GM23248 (cell line): ENCODE data around the gene FER. TPM values are rescaled to one million over a fixed set of nuclear protein-coding genes. Genes with fewer than 3 reads are reported as not detected.

Experiments
- DNase-seq: peaks from one replicate; pipeline ENCODE4 v3.0.0-alpha.2; 2015
- H2AFZ ChIP-seq: fragments of 200-600 bp; sonication (generic); 2 replicates; pipeline ENCODE4 v1.6.1; 2016; ENCODE audit warnings: antibody characterized with exemption
- H3F3A ChIP-seq: fragments of 200-600 bp; sonication (generic); 2 replicates; pipeline ENCODE4 v1.6.1; 2016; ENCODE audit warnings: mild to moderate bottlenecking, antibody characterized with exemption, mixed run types; ENCODE audit not compliant: insufficient read depth
- H3K27ac ChIP-seq: fragments of 200-600 bp; sonication (generic); 2 replicates; pipeline ENCODE4 v1.5.1; 2016; ENCODE audit warnings: mild to moderate bottlenecking
- H3K27me3 ChIP-seq: fragments of 200-600 bp; sonication (generic); replicated peaks from 2 replicates; pipeline ENCODE4 v1.6.1; 2016; ENCODE audit warnings: mild to moderate bottlenecking; ENCODE audit not compliant: insufficient read depth
- H3K36me3 ChIP-seq: fragments of 200-600 bp; sonication (generic); 2 replicates; pipeline ENCODE4 v1.6.1; 2016; ENCODE audit warnings: low read depth, mild to moderate bottlenecking
- H3K4me1 ChIP-seq: fragments of 200-600 bp; sonication (generic); 2 replicates; pipeline ENCODE4 v1.6.1; 2016; ENCODE audit warnings: mild to moderate bottlenecking; ENCODE audit not compliant: insufficient read depth
- H3K4me2 ChIP-seq: fragments of 200-600 bp; sonication (generic); one replicate; pipeline ENCODE4 v1.6.1; 2016; ENCODE audit warnings: mild to moderate bottlenecking; ENCODE audit not compliant: unreplicated experiment
- H3K4me3 ChIP-seq: fragments of 200-600 bp; sonication (generic); 2 replicates; pipeline ENCODE4 v1.5.1; 2016; ENCODE audit warnings: mild to moderate bottlenecking
- H3K79me2 ChIP-seq: fragments of 200-600 bp; sonication (generic); 2 replicates; pipeline ENCODE4 v1.6.1; 2016; ENCODE audit warnings: mild to moderate bottlenecking; ENCODE audit not compliant: insufficient read depth
- H3K9ac ChIP-seq: fragments of 200-600 bp; sonication (generic); 2 replicates; pipeline ENCODE4 v1.6.1; 2016; ENCODE audit warnings: mild to moderate bottlenecking
- H3K9me2 ChIP-seq: fragments of 200-600 bp; sonication (generic); 2 replicates; pipeline ENCODE4 v1.6.1; 2016; ENCODE audit warnings: mixed run types, mild to moderate bottlenecking, moderate library complexity; ENCODE audit not compliant: insufficient read depth
- H3K9me3 ChIP-seq: fragments of 200-600 bp; sonication (generic); one replicate; pipeline ENCODE4 v1.6.1; 2017; ENCODE audit warnings: low read depth
- H4K20me1 ChIP-seq: fragments of 200-600 bp; sonication (generic); 2 replicates; pipeline ENCODE4 v1.6.0; 2016; ENCODE audit not compliant: insufficient read depth
- EZH2 ChIP-seq: fragments of 200-600 bp; sonication (generic); IDR thresholded peaks from 2 replicates; pipeline ENCODE4 v1.6.1; 2018; ENCODE audit warnings: antibody characterized with exemption, mild to moderate bottlenecking; ENCODE audit not compliant: insufficient read depth, poor library complexity, severe bottlenecking
- EZH2phosphoT487 ChIP-seq: fragments of 200-600 bp; sonication (generic); IDR thresholded peaks from 2 replicates; pipeline ENCODE4 v1.6.1; 2018; ENCODE audit warnings: antibody characterized with exemption, moderate library complexity, mild to moderate bottlenecking, low read depth; ENCODE audit not compliant: insufficient read depth
- WGBS, 2 experiments: methylation state at CpG; one replicate each; pipeline ENCODE4 v1.1.6; 2015 to 2017; ENCODE audit warnings: low lambda C conversion rate in 2 of 2, low coverage in 1 of 2; ENCODE audit errors: missing lambda C conversion rate in 2 of 2; 5-methylcytosine and 5-hydroxymethylcytosine counted together
- in situ Hi-C: fragments of 300-500 bp; cut with MboI; formaldehyde crosslinking; loops from 2 replicates; pipeline ENCODE4 v1.15.0; 2020
- polyA plus RNA-seq: library from polyadenylated mRNA; unstranded; fragments of >200 nt; fragmentation: Nextera tagmentation; extraction: Ambion mirVana; gene quantifications from 2 replicates; pipeline ENCODE4 v1.2.1, GENCODE V29; 2016
- total RNA-seq: library from RNA; depleted of rRNA; stranded (reverse); fragments of >200 nt; shearing (Covaris generic); gene quantifications from 2 replicates; pipeline ENCODE4 v1.2.3, GENCODE V29; 2014

FER gene
- total and polyA plus RNA-seq, 2 experiments from 2014 or later = 16.6 to 24.9 TPM

GRCh38 chr5:109125755-109126429 lies 378.2 kb downstream of the FER start:
- 0 out of 2 replicates have a peak, but pooled peaks cover 1% of the 10 kb centered on the region for H3K36me3 ChIP-seq
- no peak overlapping the region for H2AFZ ChIP-seq
- no peak for DNase-seq
- no peak overlapping the region for H3K27ac ChIP-seq
- 65 to 73% methylated on average over 6 of the region's 6 CpGs for WGBS, 2 experiments
- H4K20me1 ChIP-seq = no peaks in the 10 kb centered on the region
- H3K9ac ChIP-seq = no peak overlapping the region
- no peaks in the 10 kb centered on the region for H3K9me2 ChIP-seq
- no peak overlapping the region for H3K4me3 ChIP-seq
- peaks cover 6% of the 10 kb centered on the region; the same call in 1 of the 2 replicates for H3K79me2 ChIP-seq
- no peaks in the 10 kb centered on the region for H3K27me3 ChIP-seq
- peaks cover 2% of the 10 kb centered on the region for H3K9me3 ChIP-seq
- in situ Hi-C loops = no loop called here
- TF ChIP-seq EZH2 (no peak), EZH2phosphoT487 (no peak)
- no peaks in the 10 kb centered on the region for H3K4me1 ChIP-seq
- H3F3A ChIP-seq = no peaks in the 10 kb centered on the region
- no peak overlapping the region for H3K4me2 ChIP-seq

- 96 to 100% methylated on average over 1 of the region's 1 CpG for WGBS, 2 experiments
- Histone ChIP-seq H2AFZ (no peak overlapping the region), H3K79me2 (0 out of 2 replicates have a peak, but pooled peaks cover 5% of the 10 kb centered on the region), H3K36me3 (no peaks in the 10 kb centered on the region), H3K4me3 (no peak overlapping the region), H3K9ac (no peak overlapping the region), H3K9me2 (no peaks in the 10 kb centered on the region), H3K9me3 (no peaks in the 10 kb centered on the region), H3K4me1 (no peaks in the 10 kb centered on the region), H3K27ac (no peak overlapping the region), H4K20me1 (no peaks in the 10 kb centered on the region), H3F3A (no peaks in the 10 kb centered on the region), H3K27me3 (no peaks in the 10 kb centered on the region), H3K4me2 (no peak overlapping the region)
- no peak for DNase-seq
- in situ Hi-C loops = no loop called here
- TF ChIP-seq EZH2phosphoT487 = no peak
- TF ChIP-seq EZH2 = no peak
These were observed 378.8 kb downstream of the FER start for GRCh38 chr5:109126481-109126880.

GRCh38 chr5:109136906-109137305 lies 389.2 kb downstream of the FER start:
- H3K9ac ChIP-seq = no peak overlapping the region
- H3K4me2 ChIP-seq = no peak overlapping the region
- no peak for DNase-seq
- H3K27ac ChIP-seq = no peak overlapping the region
- no peaks in the 10 kb centered on the region for H4K20me1 ChIP-seq
- TF ChIP-seq EZH2 = no peak
- TF ChIP-seq EZH2phosphoT487 = no peak
- no peaks in the 10 kb centered on the region for H3K36me3 ChIP-seq
- H3K9me2 ChIP-seq = no peaks in the 10 kb centered on the region
- H2AFZ ChIP-seq = no peak overlapping the region
- no peak overlapping the region for H3K4me3 ChIP-seq
- no peaks in the 10 kb centered on the region for H3K79me2 ChIP-seq
- H3F3A ChIP-seq = no peaks in the 10 kb centered on the region
- H3K9me3 ChIP-seq = no peaks in the 10 kb centered on the region
- no peaks in the 10 kb centered on the region for H3K27me3 ChIP-seq
- H3K4me1 ChIP-seq = no peaks in the 10 kb centered on the region
- in situ Hi-C loops = no loop called here
- 95 to 100% methylated on average over 2 of the region's 2 CpGs for WGBS, 2 experiments

GRCh38 chr5:109141222-109142200 lies 393.8 kb downstream of the FER start:
- Histone ChIP-seq H3K27ac (no peak overlapping the region), H3K27me3 (no peaks in the 10 kb centered on the region), H3K9me3 (no peaks in the 10 kb centered on the region), H3K4me3 (no peak overlapping the region), H3K9me2 (no peaks in the 10 kb centered on the region), H3F3A (no peaks in the 10 kb centered on the region), H2AFZ (no peak overlapping the region), H3K79me2 (no peaks in the 10 kb centered on the region), H3K4me2 (no peak overlapping the region), H3K4me1 (0 out of 2 replicates have a peak, but pooled peaks cover 3% of the 10 kb centered on the region), H3K36me3 (no peaks in the 10 kb centered on the region), H3K9ac (no peak overlapping the region), H4K20me1 (no peaks in the 10 kb centered on the region)
- in situ Hi-C loops = no loop called here
- peak; percentile 4 for DNase-seq
- no peak for TF ChIP-seq EZH2phosphoT487
- TF ChIP-seq EZH2 = no peak
- 85 to 88% methylated on average over 4 of the region's 4 CpGs for WGBS, 2 experiments
